Mesothelial cell of epicardium (in vitro differentiated cells): ENCODE data around the gene EPHA6. TPM values are rescaled to one million over a fixed set of nuclear protein-coding genes. Genes with fewer than 3 reads are reported as not detected.
"Not testable (repeated sequence)": the region's sequence is repeated elsewhere in the genome, so short reads cannot be mapped to it uniquely, and the experiment has no call there.

Source experiments
- DNase-seq, 2 experiments: peaks; one replicate each; pipeline ENCODE4 v3.0.0; 2021; ENCODE audit warnings: low spot score in 2 of 2; ENCODE audit not compliant: unreplicated experiment in 2 of 2
- H3K27ac Mint-ChIP-seq: 2 replicates; pipeline ENCODE4 v1.8.0; 2021; ENCODE audit warnings: mixed read lengths
- H3K27me3 Mint-ChIP-seq: 2 replicates; pipeline ENCODE4 v1.8.0; 2021; ENCODE audit warnings: low read depth, mixed read lengths
- H3K36me3 Mint-ChIP-seq: 2 replicates; pipeline ENCODE4 v1.8.0; 2021; ENCODE audit warnings: mixed read lengths
- H3K4me1 Mint-ChIP-seq: 2 replicates; pipeline ENCODE4 v1.8.0; 2021; ENCODE audit warnings: mixed read lengths
- H3K4me3 Mint-ChIP-seq: 2 replicates; pipeline ENCODE4 v1.8.0; 2021; ENCODE audit warnings: mild to moderate bottlenecking, moderate library complexity, mixed read lengths
- H3K9me3 Mint-ChIP-seq: 2 replicates; pipeline ENCODE4 v1.8.0; 2021; ENCODE audit warnings: mixed read lengths
- CTCF ChIP-seq: fragments of 200-600 bp; sonication (generic); IDR thresholded peaks from one replicate; pipeline ENCODE4 v1.5.0; 2021; ENCODE audit warnings: antibody characterized with exemption; ENCODE audit not compliant: unreplicated experiment
- total RNA-seq: library from RNA; stranded (reverse); gene quantifications from 3 replicates; pipeline ENCODE4 v1.2.1, GENCODE V29; 2021

Gene EPHA6
- total RNA-seq, 1 donor from 2014 or later = 43.3 TPM

DNA sequence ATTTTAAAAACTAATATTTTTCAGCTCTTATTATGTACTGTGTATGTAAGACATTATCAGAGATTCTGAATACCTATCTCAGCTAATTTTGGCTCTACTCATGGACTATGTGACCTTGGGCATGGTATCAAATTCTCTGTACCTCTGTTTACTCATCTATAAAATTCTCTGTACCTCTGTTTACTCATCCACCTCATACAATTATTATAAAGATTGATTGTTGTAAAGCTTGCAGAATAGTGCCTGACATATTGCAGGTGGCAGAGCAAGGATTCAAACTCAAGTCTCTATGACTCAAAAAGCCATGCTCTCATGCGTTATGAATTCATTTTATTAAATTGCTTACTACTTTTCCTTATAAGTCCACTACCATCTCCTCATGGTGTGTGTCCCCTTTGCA lies 798.2 kb downstream of the EPHA6 start:
- DNase-seq = no peak
- peaks cover 15% of the 10 kb centered on the region for H3K4me1 Mint-ChIP-seq
- peaks cover 20% of the 10 kb centered on the region for H3K36me3 Mint-ChIP-seq
- no peak for TF ChIP-seq CTCF
- no peaks in the 10 kb centered on the region for H3K27me3 Mint-ChIP-seq
- H3K27ac Mint-ChIP-seq = no peak overlapping the region
- H3K9me3 Mint-ChIP-seq = peaks cover 21% of the 10 kb centered on the region
- no peak overlapping the region for H3K4me3 Mint-ChIP-seq

GRCh38 chr3:97613139-97613538 lies 798.7 kb downstream of the EPHA6 start:
- Mint-ChIP-seq H3K27me3 (peaks cover 4% of the 10 kb centered on the region), H3K36me3 (peaks cover 24% of the 10 kb centered on the region), H3K9me3 (peaks cover 26% of the 10 kb centered on the region), H3K27ac (no peak overlapping the region), H3K4me3 (no peak overlapping the region), H3K4me1 (peaks cover 15% of the 10 kb centered on the region)
- no peak for TF ChIP-seq CTCF
- DNase-seq = no peak

- not testable (repeated sequence) for DNase-seq, H3K27ac Mint-ChIP-seq, H3K4me3 Mint-ChIP-seq, H3K4me1 Mint-ChIP-seq, H3K27me3 Mint-ChIP-seq
- peaks cover 17% of the 10 kb centered on the region for H3K36me3 Mint-ChIP-seq
- H3K9me3 Mint-ChIP-seq = peaks cover 50% of the 10 kb centered on the region
Observed at GRCh38 chr3:97620514-97620913, 806.1 kb downstream of the EPHA6 start.

DNA sequence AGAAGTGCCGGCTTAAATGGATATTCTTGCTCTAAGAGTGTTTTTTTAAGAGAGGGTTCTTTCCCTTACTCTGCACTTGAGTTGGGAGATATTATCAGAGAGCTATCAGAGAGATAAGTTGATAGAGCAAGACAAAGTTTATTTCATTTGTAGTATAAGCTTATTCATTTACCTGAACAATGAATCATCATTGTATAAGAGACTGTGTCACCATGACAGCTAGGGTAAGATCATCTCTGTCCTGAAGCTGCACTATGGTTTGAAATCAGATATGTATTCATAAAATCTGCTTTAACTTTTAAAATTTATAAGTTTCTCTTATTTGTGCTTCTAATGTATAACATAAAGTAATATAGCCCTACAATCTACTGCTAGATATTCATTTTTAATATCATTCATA lies 822.1 kb downstream of the EPHA6 start:
- TF ChIP-seq CTCF = no peak
- peaks cover 8% of the 10 kb centered on the region for H3K4me1 Mint-ChIP-seq
- no peak for DNase-seq
- no peaks in the 10 kb centered on the region for H3K27me3 Mint-ChIP-seq
- H3K36me3 Mint-ChIP-seq = peaks cover 8% of the 10 kb centered on the region
- H3K9me3 Mint-ChIP-seq = peaks cover 7% of the 10 kb centered on the region
- no peak overlapping the region for H3K4me3 Mint-ChIP-seq
- no peak overlapping the region for H3K27ac Mint-ChIP-seq

GRCh38 chr3:97646932-97647331 lies 832.5 kb downstream of the EPHA6 start:
- Mint-ChIP-seq H3K36me3 (peaks cover 2% of the 10 kb centered on the region), H3K4me1 (peaks cover 2% of the 10 kb centered on the region), H3K27me3 (peaks cover under 1% of the 10 kb centered on the region), H3K9me3 (peaks cover 1% of the 10 kb centered on the region), H3K27ac (no peak overlapping the region), H3K4me3 (no peak overlapping the region)
- no peak for TF ChIP-seq CTCF
- no peak for DNase-seq

GRCh38 chr3:97647441-97647982 lies 833.1 kb downstream of the EPHA6 start:
- peaks cover 3% of the 10 kb centered on the region for H3K36me3 Mint-ChIP-seq
- H3K27me3 Mint-ChIP-seq = peaks cover 1% of the 10 kb centered on the region
- H3K4me1 Mint-ChIP-seq = peaks cover 2% of the 10 kb centered on the region
- TF ChIP-seq CTCF = no peak
- H3K4me3 Mint-ChIP-seq = no peak overlapping the region
- H3K9me3 Mint-ChIP-seq = peaks cover 3% of the 10 kb centered on the region
- DNase-seq = no peak
- no peak overlapping the region for H3K27ac Mint-ChIP-seq
